Measurements from ENCODE around the gene PCDHB5.
"Not testable (repeated sequence)": the region's sequence is repeated elsewhere in the genome, so short reads cannot be mapped to it uniquely, and the experiment has no call there.

DNA sequence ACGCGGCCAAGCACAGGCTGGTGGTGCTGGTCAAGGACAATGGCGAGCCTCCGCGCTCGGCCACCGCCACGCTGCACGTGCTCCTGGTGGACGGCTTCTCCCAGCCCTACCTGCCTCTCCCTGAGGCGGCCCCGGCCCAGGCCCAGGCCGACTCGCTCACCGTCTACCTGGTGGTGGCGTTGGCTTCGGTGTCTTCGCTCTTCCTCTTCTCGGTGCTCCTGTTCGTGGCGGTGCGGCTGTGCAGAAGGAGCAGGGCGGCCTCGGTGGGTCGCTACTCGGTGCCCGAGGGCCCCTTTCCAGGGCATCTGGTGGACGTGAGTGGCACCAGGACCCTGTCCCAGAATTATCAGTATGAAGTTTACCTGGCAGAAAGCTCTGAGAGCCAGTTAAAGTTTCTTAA, 22.9 kb downstream of the PCDHB5 start:
- TF ChIP-seq CTCF (IDR thresholded peaks at IDR 0.05; ENCODE audit: borderline replicate concordance, extremely low read depth, low read length, poor library complexity, severe bottlenecking); EZH2 (IDR thresholded peaks at IDR 0.05; ENCODE audit: borderline replicate concordance, low read depth, low read length, severe bottlenecking): not testable (repeated sequence)
